Measurements from ENCODE around the gene HM13. TPM values are rescaled to one million over a fixed set of nuclear protein-coding genes. Genes with fewer than 3 reads are reported as not detected.
"Not testable (repeated sequence)": the region's sequence is repeated elsewhere in the genome, so short reads cannot be mapped to it uniquely, and the experiment has no call there.

Gene HM13
- total RNA-seq, 4 donors from 2014 or later = 54.8 to 86.7 (median 75.8) TPM

GRCh38 chr20:31537116-31537871, 23.1 kb downstream of the HM13 start:
- H3K4me1 ChIP-seq = peaks cover 0 to 8% (median 0%) of the 10 kb centered on the region in 4 donors
- H3K4me3 ChIP-seq = no peak overlapping the region
- no peaks in the 10 kb centered on the region for H3K9me3 ChIP-seq
- no peak for TF ChIP-seq CTCF (IDR thresholded peaks at IDR 0.05)
- TF ChIP-seq POLR2A (IDR thresholded peaks at IDR 0.05) = no peak
- no peak for TF ChIP-seq EP300 (IDR thresholded peaks at IDR 0.05)
- H3K36me3 ChIP-seq = peaks cover 0 to 85% (median 14%) of the 10 kb centered on the region in 3 donors
- DNase-seq (ENCODE audit: low spot score in 2 of 2) = no peak
- H3K27me3 ChIP-seq = no peaks in the 10 kb centered on the region
- 76 to 89% methylated on average over 8 of the region's 8 CpGs for WGBS, 2 donors
- no peak overlapping the region for H3K27ac ChIP-seq

- H3K4me1 ChIP-seq = peaks cover 0 to 9% (median 0%) of the 10 kb centered on the region in 4 donors
- no peaks in the 10 kb centered on the region for H3K27me3 ChIP-seq
- TF ChIP-seq CTCF (IDR thresholded peaks at IDR 0.05) (no peak), POLR2A (IDR thresholded peaks at IDR 0.05) (no peak), EP300 (IDR thresholded peaks at IDR 0.05) (no peak)
- DNase-seq (ENCODE audit: low spot score in 2 of 2) = no peak
- no peaks in the 10 kb centered on the region for H3K9me3 ChIP-seq
- H3K4me3 ChIP-seq = no peak overlapping the region
- WGBS, 2 donors = 72 to 75% methylated on average over 4 of the region's 4 CpGs
- H3K27ac ChIP-seq = no peak overlapping the region
- H3K36me3 ChIP-seq = peaks cover 0 to 85% (median 14%) of the 10 kb centered on the region in 3 donors
Observed at GRCh38 chr20:31537890-31538289, 23.6 kb downstream of the HM13 start.

- no peak for TF ChIP-seq CTCF (IDR thresholded peaks at IDR 0.05)
- TF ChIP-seq POLR2A (IDR thresholded peaks at IDR 0.05) = no peak
- TF ChIP-seq EP300 (IDR thresholded peaks at IDR 0.05) = no peak
- Histone ChIP-seq H3K27ac (no peak overlapping the region), H3K9me3 (no peaks in the 10 kb centered on the region), H3K4me3 (no peak overlapping the region), H3K4me1 (peaks cover 0 to 9% (median 0%) of the 10 kb centered on the region in 4 donors), H3K36me3 (peaks cover 0 to 85% (median 14%) of the 10 kb centered on the region in 3 donors), H3K27me3 (no peaks in the 10 kb centered on the region)
- no peak for DNase-seq (ENCODE audit: low spot score in 2 of 2)
- WGBS, 2 donors = 94 to 95% methylated on average over 4 of the region's 4 CpGs
Observed at GRCh38 chr20:31538326-31538725, 24.1 kb downstream of the HM13 start.

- DNase-seq (ENCODE audit: low spot score in 2 of 2); H3K27me3 ChIP-seq; H3K4me3 ChIP-seq; H3K9me3 ChIP-seq; H3K27ac ChIP-seq: not testable (repeated sequence)
- Histone ChIP-seq H3K4me1 (peaks cover 0 to 19% (median 6%) of the 10 kb centered on the region in 4 donors), H3K36me3 (peaks cover 0 to 74% (median 14%) of the 10 kb centered on the region in 3 donors)
- 86 to 88% methylated on average over 3 of the region's 3 CpGs for WGBS, 2 donors
Observed at GRCh38 chr20:31539636-31540035, 25.4 kb downstream of the HM13 start.

- Histone ChIP-seq H3K9me3 (no peaks in the 10 kb centered on the region), H3K27ac (no peak overlapping the region), H3K4me3 (no peak overlapping the region), H3K4me1 (peaks cover 0 to 24% (median 8%) of the 10 kb centered on the region in 4 donors), H3K27me3 (no peaks in the 10 kb centered on the region), H3K36me3 (peaks cover 0 to 69% (median 14%) of the 10 kb centered on the region in 3 donors)
- TF ChIP-seq EP300 (IDR thresholded peaks at IDR 0.05) (no peak), POLR2A (IDR thresholded peaks at IDR 0.05) (no peak), CTCF (IDR thresholded peaks at IDR 0.05) (no peak)
- WGBS, 2 donors = 92 to 95% methylated on average over 3 of the region's 3 CpGs
- DNase-seq (ENCODE audit: low spot score in 2 of 2) = no peak
Observed at GRCh38 chr20:31540406-31540805, 26.2 kb downstream of the HM13 start.
